ENCODE data around the gene CARM1.
A peak's percentile ranks its signal among the peaks of the same experiment; 100 is the strongest.
"Not testable (repeated sequence)": the region's sequence is repeated elsewhere in the genome, so short reads cannot be mapped to it uniquely, and the experiment has no call there.

CARM1 gene

GRCh38 chr19:10848230-10848856 lies 23.0 kb upstream of the CARM1 start, which contains the start of gene C19orf38:
TSS of gene C19orf38 (plus strand) at chr19:10848415. CDS start at chr19:10848509, 94 bp downstream.
- no peak for DNase-seq

- no peak for DNase-seq
These were observed 20.7 kb upstream of the CARM1 start for GRCh38 chr19:10850631-10851030.

- DNase-seq, result no peak
These were observed 19.1 kb upstream of the CARM1 start for GRCh38 chr19:10852098-10852800.

GRCh38 chr19:10852941-10853340 lies 18.4 kb upstream of the CARM1 start:
- DNase-seq, result no peak

- DNase-seq, result no peak
These were observed 16.8 kb upstream of the CARM1 start for GRCh38 chr19:10854350-10855089.

GRCh38 chr19:10855879-10856522 lies 15.4 kb upstream of the CARM1 start:
- no peak for DNase-seq

GRCh38 chr19:10856899-10857298 lies 14.5 kb upstream of the CARM1 start:
- not testable (repeated sequence) for DNase-seq

- no peak for DNase-seq
These were observed 13.0 kb upstream of the CARM1 start for GRCh38 chr19:10858204-10858828.

GRCh38 chr19:10861103-10861651 lies 10.2 kb upstream of the CARM1 start:
- DNase-seq, result no peak

GRCh38 chr19:10862561-10863106 lies 8.7 kb upstream of the CARM1 start:
- no peak for DNase-seq

- no peak for DNase-seq
These were observed 8.1 kb upstream of the CARM1 start for GRCh38 chr19:10863107-10863717.

GRCh38 chr19:10864538-10864899 lies 6.8 kb upstream of the CARM1 start:
- peak; percentile 26 for DNase-seq

GRCh38 chr19:10866495-10866894 lies 4.9 kb upstream of the CARM1 start:
- no peak for DNase-seq

- DNase-seq, result no peak
These were observed 2.3 kb upstream of the CARM1 start for GRCh38 chr19:10868872-10869547.

GRCh38 chr19:10869872-10870311 lies 1.5 kb upstream of the CARM1 start:
- not testable (repeated sequence) for DNase-seq

- no peak for DNase-seq
These were observed 825 bp upstream of the CARM1 start for GRCh38 chr19:10870501-10870954.

GRCh38 chr19:10871711-10872545 lies 575 bp downstream of the CARM1 start:
- no peak for DNase-seq

- no peak for DNase-seq
These were observed 1.3 kb downstream of the CARM1 start for GRCh38 chr19:10872546-10873107.

GRCh38 chr19:10874024-10874423 lies 2.7 kb downstream of the CARM1 start:
- DNase-seq, result no peak

Measured in NCI-H1436 treated with DMSO at 0.1 percent for 48 hours (cell line).